SK-N-SH treated with all-trans-retinoic acid at 6 μM for 48 hours (cell line): ENCODE measurements around the gene ASTN2.

ENCODE experiments used
- ATAC-seq: fragments of 200-7000 bp; cut with Tn5 transposase; 3 replicates; pipeline ENCODE4 v1.9.1; 2020; ENCODE audit warnings: mild to moderate bottlenecking, moderate library complexity
- ARNTL ChIP-seq: fragments of 450-650 bp; formaldehyde crosslinking; IDR thresholded peaks from 2 replicates; pipeline ENCODE4 v1.5.0; 2020; ENCODE audit warnings: low read depth, mild to moderate bottlenecking, moderate library complexity, borderline replicate concordance
- BACH2 ChIP-seq: fragments of 250-450 bp; sonication (Bioruptor Pico); IDR thresholded peaks from 2 replicates; pipeline ENCODE4 v1.9.0; 2021; ENCODE audit warnings: mild to moderate bottlenecking, borderline replicate concordance
- CREB5 ChIP-seq: fragments of 250-450 bp; sonication (Bioruptor Pico); IDR thresholded peaks from 2 replicates; pipeline ENCODE4 v1.5.1; 2020; ENCODE audit warnings: low read depth, mild to moderate bottlenecking, moderate library complexity
- CSDC2 ChIP-seq: fragments of 250-450 bp; sonication (Bioruptor Pico); IDR thresholded peaks from 2 replicates; pipeline ENCODE4 v1.5.0; 2020; ENCODE audit warnings: mild to moderate bottlenecking, moderate library complexity
- CSRNP3 ChIP-seq: fragments of 250-450 bp; sonication (Bioruptor Pico); IDR thresholded peaks from 2 replicates; pipeline ENCODE4 v1.5.1; 2021; ENCODE audit warnings: mild to moderate bottlenecking, moderate library complexity
- ESRRG ChIP-seq: fragments of 250-450 bp; sonication (Bioruptor Pico); IDR thresholded peaks from 2 replicates; pipeline ENCODE4 v1.6.1; 2021; ENCODE audit warnings: mild to moderate bottlenecking
- GLIS3 ChIP-seq: fragments of 250-450 bp; sonication (Bioruptor Pico); IDR thresholded peaks from 2 replicates; pipeline ENCODE4 v1.5.0; 2020; ENCODE audit warnings: mild to moderate bottlenecking, moderate library complexity
- ISL1 ChIP-seq: fragments of 250-450 bp; sonication (Bioruptor Pico); IDR thresholded peaks from 2 replicates; pipeline ENCODE4 v2.1.2; 2022; ENCODE audit warnings: mild to moderate bottlenecking, moderate library complexity
- OSR1 ChIP-seq: fragments of 250-450 bp; sonication (Bioruptor Pico); IDR thresholded peaks from 2 replicates; pipeline ENCODE4 v1.8.0; 2022; ENCODE audit warnings: moderate library complexity, mild to moderate bottlenecking, inconsistent platforms
- PATZ1 ChIP-seq: fragments of 250-450 bp; sonication (Bioruptor Pico); IDR thresholded peaks from 2 replicates; pipeline ENCODE4 v1.8.0; 2020; ENCODE audit warnings: mild to moderate bottlenecking, moderate library complexity, borderline replicate concordance
- POU6F1 ChIP-seq: fragments of 250-450 bp; sonication (Bioruptor Pico); IDR thresholded peaks from 2 replicates; pipeline ENCODE4 v1.8.0; 2021; ENCODE audit warnings: low read depth, mild to moderate bottlenecking, moderate library complexity, borderline replicate concordance
- PPARA ChIP-seq: fragments of 250-450 bp; sonication (Bioruptor Pico); IDR thresholded peaks from 2 replicates; pipeline ENCODE4 v1.5.0; 2020; ENCODE audit warnings: mild to moderate bottlenecking, borderline replicate concordance
- RARB ChIP-seq: fragments of 250-450 bp; sonication (Bioruptor Pico); IDR thresholded peaks from 2 replicates; pipeline ENCODE4 v1.8.0; 2021; ENCODE audit warnings: mild to moderate bottlenecking, moderate library complexity
- SNAI2 ChIP-seq: fragments of 250-450 bp; sonication (Bioruptor Pico); IDR thresholded peaks from 2 replicates; pipeline ENCODE4 v1.5.0; 2020; ENCODE audit warnings: mild to moderate bottlenecking, moderate library complexity
- TCF4 ChIP-seq: fragments of 250-450 bp; sonication (Bioruptor Pico); IDR thresholded peaks from 2 replicates; pipeline ENCODE4 v1.8.0; 2021; ENCODE audit warnings: mild to moderate bottlenecking, moderate library complexity, borderline replicate concordance
- TOX ChIP-seq: fragments of 250-450 bp; sonication (Bioruptor Pico); IDR thresholded peaks from 2 replicates; pipeline ENCODE4 v1.8.0; 2021; ENCODE audit warnings: mild to moderate bottlenecking, moderate library complexity, borderline replicate concordance
- ZC3H10 ChIP-seq: fragments of 250-450 bp; sonication (Bioruptor Pico); IDR thresholded peaks from 2 replicates; pipeline ENCODE4 v1.5.1; 2021; ENCODE audit warnings: mild to moderate bottlenecking, moderate library complexity
- ZFP3 ChIP-seq: fragments of 250-450 bp; sonication (Bioruptor Pico); IDR thresholded peaks from 2 replicates; pipeline ENCODE4 v1.5.0; 2020; ENCODE audit warnings: mild to moderate bottlenecking, moderate library complexity
- ZFP30 ChIP-seq: fragments of 450-650 bp; formaldehyde crosslinking; IDR thresholded peaks from 2 replicates; pipeline ENCODE4 v1.5.0; 2022; ENCODE audit warnings: mild to moderate bottlenecking, moderate library complexity
- ZNF565 ChIP-seq: fragments of 450-650 bp; formaldehyde crosslinking; conservative IDR thresholded peaks from 2 replicates; pipeline ENCODE4 v1.5.0; 2020; ENCODE audit warnings: low read depth, mild to moderate bottlenecking, moderate library complexity
- ZNF70 ChIP-seq: fragments of 450-650 bp; formaldehyde crosslinking; IDR thresholded peaks from 2 replicates; pipeline ENCODE4 v1.5.0; 2020; ENCODE audit warnings: mild to moderate bottlenecking, moderate library complexity
- ZNF8 ChIP-seq: fragments of 450-650 bp; formaldehyde crosslinking; IDR thresholded peaks from 2 replicates; pipeline ENCODE4 v1.5.0; 2020; ENCODE audit warnings: mild to moderate bottlenecking, moderate library complexity

The ASTN2 gene

GRCh38 chr9:116467740-116468351 is 947.0 kb downstream of the ASTN2 start:
- TF ChIP-seq TCF4 (CRISPR knock-in tag): no peak
- no peak for TF ChIP-seq PPARA (CRISPR knock-in tag)
- TF ChIP-seq ESRRG (CRISPR knock-in tag): no peak
- TF ChIP-seq GLIS3 (CRISPR knock-in tag): no peak
- no peak for TF ChIP-seq ZNF565 (CRISPR knock-in tag)
- TF ChIP-seq SNAI2 (CRISPR knock-in tag): no peak
- no peak for TF ChIP-seq ZFP3 (CRISPR knock-in tag)
- no peak for TF ChIP-seq ZNF70
- TF ChIP-seq ARNTL: no peak
- TF ChIP-seq CSDC2 (CRISPR knock-in tag): no peak
- no peak for TF ChIP-seq ZFP30 (CRISPR knock-in tag)
- TF ChIP-seq, all 23 proteins: peak for 0
- ATAC-seq: no peak

GRCh38 chr9:116466271-116467235 is 948.3 kb downstream of the ASTN2 start:
- TF ChIP-seq POU6F1 (CRISPR knock-in tag): no peak
- TF ChIP-seq OSR1: no peak
- no peak for TF ChIP-seq ARNTL
- TF ChIP-seq PPARA (CRISPR knock-in tag): no peak
- TF ChIP-seq ZFP3 (CRISPR knock-in tag): no peak
- no peak for TF ChIP-seq SNAI2 (CRISPR knock-in tag)
- no peak for TF ChIP-seq PATZ1 (CRISPR knock-in tag)
- TF ChIP-seq ESRRG (CRISPR knock-in tag): no peak
- no peak for TF ChIP-seq ZFP30 (CRISPR knock-in tag)
- no peak for TF ChIP-seq BACH2 (CRISPR knock-in tag)
- no peak for TF ChIP-seq ZNF8 (CRISPR knock-in tag)
- ATAC-seq: no peak

GRCh38 chr9:116465576-116466270 is 949.1 kb downstream of the ASTN2 start:
- no peak for TF ChIP-seq GLIS3 (CRISPR knock-in tag)
- no peak for TF ChIP-seq ZC3H10 (CRISPR knock-in tag)
- no peak for TF ChIP-seq ZNF8 (CRISPR knock-in tag)
- no peak for ATAC-seq

- no peak for TF ChIP-seq ZNF8 (CRISPR knock-in tag)
- no peak for TF ChIP-seq OSR1
- no peak for TF ChIP-seq POU6F1 (CRISPR knock-in tag)
- TF ChIP-seq CREB5: no peak
- TF ChIP-seq ZFP3 (CRISPR knock-in tag): no peak
- no peak for TF ChIP-seq PPARA (CRISPR knock-in tag)
- no peak for TF ChIP-seq ZNF70
- TF ChIP-seq ZC3H10 (CRISPR knock-in tag): no peak
- TF ChIP-seq RARB (CRISPR knock-in tag): no peak
- TF ChIP-seq ESRRG (CRISPR knock-in tag): no peak
- TF ChIP-seq BACH2 (CRISPR knock-in tag): no peak
- TF ChIP-seq SNAI2 (CRISPR knock-in tag): no peak
- no peak for TF ChIP-seq CSRNP3 (CRISPR knock-in tag)
- TF ChIP-seq TOX (CRISPR knock-in tag): no peak
- no peak for TF ChIP-seq ISL1 (CRISPR knock-in tag)
- TF ChIP-seq ZNF565 (CRISPR knock-in tag): no peak
- no peak for TF ChIP-seq CSDC2 (CRISPR knock-in tag)
- no peak for TF ChIP-seq ZFP30 (CRISPR knock-in tag)
- TF ChIP-seq GLIS3 (CRISPR knock-in tag): no peak
- no peak for ATAC-seq
These were observed 949.8 kb downstream of the ASTN2 start for GRCh38 chr9:116464987-116465571.
